DMS 273 (cell line): ENCODE measurements around the gene TUSC2.

Experiments used
- DNase-seq: peaks from one replicate; lab custom pipeline; 2025; ENCODE audit not compliant: unreplicated experiment; lab: John Stamatoyannopoulos, UW

TUSC2 gene

DNA sequence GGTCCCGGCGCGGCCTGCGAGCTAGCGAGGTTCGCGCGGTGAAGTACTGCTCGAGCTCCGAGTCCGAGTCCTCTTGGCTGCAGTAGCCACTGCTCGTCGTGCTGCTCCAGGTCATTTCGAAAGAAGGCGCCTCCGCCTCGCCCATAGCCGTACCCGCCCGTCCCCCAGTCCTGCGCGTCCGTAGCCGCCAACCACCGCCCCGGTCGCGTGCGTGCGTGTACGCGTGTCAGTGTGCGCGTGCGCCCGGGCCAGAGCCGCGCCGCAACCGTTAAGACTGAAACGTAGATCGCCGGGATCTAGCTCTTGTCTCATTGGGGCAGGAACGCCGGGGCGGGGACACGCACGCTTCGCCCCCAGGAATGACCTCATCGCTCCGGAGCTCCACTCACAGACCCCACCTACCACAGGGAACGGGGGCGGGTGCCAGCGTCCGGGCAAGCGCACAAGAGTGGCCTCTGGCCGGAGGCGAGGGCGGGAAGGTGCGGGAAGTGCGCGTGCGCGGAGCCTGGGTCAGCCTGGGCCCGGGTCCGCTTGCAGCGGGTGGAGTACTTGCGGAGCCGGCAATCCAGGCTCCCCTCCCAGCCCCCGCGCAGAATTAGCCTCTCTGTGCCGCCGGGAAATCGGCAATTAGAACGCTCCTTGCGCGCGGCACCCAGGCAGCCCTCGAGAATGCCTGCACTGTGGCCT is 9.3 kb upstream of the TUSC2 start:
- DNase-seq: peak; percentile 98

DNA sequence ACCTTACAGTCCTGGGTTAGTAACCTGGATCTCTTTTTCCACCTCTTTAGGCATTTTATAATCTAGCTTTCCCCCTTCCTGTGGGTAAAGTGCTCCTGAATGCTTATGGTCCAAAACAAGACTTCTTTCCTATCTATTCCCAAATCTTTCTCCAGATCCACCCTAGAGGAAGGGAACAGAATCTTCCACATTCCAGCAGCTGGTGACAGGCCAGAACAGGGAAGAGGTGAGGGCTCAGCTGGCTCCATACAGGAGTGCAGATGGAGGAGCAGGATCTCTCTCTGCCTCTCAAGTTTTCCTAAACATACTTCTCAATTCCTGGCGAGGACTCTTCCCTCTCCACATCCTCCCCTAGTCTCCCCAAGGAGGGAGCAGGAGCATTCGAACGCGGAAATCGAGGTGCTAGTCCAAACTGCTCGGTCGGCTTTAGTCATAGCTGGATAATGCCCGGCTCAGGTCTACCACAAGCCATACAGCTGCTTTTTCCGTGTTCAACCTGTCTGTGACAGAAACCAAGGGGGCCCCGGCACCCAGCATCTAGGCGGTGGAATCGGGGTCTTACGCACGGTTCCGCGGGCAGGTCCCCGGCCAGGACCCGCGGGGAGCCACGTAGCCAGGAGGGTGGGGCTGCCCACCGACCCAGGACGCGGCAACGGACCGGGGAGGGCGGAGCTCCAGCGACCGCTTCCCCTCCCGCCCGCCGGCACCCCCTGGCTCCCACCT is 8.6 kb upstream of the TUSC2 start:
- DNase-seq: peak; percentile 50

DNA sequence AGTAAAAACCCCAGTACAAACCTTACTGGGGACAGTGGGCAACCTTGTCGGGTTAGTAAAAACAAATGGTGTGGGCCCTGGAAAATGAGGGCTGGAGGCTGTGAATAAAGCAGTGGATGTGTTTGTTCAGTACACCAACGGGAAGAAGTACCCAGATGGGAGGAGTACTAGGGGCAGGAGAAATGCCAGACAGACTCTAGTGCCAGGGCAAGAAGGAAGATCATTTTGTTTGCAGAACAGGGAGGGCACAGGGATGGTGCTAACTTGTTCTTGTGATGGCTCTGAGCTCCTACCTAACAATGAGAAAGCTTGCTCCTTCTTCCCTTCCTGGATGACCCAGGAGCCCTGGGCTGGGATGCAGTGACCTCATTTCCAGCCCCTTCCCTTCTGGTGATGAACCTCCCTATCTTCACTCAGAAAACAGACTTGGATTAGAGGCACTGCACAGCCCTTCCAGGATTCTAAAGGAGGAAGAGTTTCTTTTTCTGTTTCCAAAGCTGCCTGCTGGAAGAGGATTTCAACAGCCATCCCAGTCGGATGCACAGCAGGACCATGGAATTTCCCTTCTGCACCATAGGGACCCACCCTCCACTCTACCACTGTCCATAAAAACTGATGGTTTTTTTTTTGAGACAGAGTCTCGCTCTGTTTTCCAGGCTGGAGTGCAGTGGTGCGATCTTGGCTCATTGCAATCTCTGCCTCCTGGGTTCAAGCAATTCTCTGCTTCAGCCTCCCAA is 6.5 kb upstream of the TUSC2 start:
- no peak for DNase-seq

DNA sequence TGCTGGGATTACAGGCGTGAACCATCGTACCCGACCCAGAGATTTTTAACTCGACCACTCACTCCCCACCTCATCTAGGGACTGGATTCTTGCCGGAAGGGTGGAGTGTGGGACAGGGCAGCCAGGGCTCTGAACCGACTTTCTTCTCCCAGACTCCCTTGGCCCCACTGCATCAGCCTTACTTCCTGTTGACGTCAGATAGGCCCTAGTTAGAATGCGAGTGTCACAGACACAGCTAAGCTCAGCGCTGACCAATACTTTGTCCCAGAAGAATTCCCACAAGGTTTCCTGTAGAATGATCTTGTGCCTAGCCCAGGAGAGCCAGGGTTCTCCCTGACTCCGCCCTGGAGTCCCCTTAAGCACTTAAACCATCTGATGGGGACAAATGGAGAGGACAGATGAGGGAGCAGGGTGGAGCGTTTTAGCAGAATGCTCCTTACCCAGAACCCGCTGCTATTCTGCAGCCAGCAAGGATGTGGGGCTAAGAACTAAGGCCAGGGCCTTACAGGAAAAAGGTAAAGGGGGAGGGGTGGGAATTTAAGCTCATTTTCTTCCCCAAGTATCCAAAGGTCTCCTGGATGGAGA is 5.8 kb upstream of the TUSC2 start:
- no peak for DNase-seq

DNA sequence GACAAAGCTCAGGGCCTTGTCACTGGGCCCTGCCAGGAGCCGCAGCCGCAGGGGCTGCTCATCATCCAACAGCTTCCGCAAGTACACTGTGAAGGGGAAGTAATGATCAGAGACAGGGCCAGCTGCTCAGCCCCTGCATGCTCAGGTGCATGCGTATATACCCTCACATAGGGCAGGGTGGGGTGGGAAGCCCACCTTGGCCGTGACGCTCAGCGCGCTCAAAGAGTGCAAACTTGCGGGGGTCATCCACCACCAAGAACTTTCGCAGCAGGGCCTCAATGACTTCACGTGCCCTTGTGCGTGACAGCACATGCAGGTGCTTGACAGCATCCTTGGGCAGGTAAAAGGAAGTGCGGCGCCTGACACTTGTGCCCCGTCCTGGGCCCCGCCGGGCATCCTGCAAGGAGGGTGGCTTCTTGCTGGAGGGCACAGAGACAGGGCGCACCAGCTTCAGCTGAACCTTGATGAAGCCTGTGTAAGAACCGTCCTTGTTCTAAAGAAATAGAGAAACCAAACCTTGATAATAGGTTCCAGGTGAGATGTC is 3.4 kb upstream of the TUSC2 start:
- no peak for DNase-seq

DNA sequence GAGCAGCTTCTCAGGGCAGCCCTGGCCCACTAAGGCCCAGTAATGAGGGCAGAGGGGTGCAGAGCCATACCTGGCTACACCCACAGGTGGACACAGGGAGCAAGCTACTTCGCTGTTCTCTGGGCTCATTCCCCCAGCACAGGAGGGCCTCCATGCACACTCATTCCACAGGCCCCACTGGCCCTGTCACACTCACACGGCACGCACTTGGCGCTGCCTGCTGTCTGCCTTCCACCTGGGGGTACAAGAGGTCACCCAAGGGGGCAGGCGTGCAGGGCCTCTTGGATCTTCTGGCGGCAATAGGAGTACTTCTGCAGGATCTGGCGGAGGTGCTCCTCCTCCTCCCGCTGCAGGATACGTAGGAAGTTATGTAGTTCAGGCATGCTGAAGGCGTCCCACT is 2.3 kb upstream of the TUSC2 start:
- DNase-seq: no peak

DNA sequence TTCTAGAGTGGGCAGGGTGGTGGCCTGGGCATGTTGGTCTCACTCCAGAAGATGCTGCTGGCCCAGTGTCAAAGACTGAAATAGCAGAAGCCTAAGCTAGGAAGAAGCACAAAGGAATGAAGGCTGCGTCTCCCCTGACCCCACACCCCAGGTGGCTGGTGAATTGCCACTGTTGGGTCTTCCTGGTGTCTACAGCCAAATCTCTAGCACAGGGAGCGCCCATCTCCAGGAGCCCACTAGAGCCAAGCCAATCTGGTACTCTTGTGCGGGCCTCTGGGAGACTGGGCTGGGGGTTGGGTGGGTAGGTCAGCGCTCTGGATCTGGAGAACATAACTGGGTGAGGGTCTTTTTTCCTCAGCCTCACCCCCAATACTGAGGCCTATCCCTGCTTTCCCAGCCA is 894 bp downstream of the TUSC2 start:
- DNase-seq: no peak

DNA sequence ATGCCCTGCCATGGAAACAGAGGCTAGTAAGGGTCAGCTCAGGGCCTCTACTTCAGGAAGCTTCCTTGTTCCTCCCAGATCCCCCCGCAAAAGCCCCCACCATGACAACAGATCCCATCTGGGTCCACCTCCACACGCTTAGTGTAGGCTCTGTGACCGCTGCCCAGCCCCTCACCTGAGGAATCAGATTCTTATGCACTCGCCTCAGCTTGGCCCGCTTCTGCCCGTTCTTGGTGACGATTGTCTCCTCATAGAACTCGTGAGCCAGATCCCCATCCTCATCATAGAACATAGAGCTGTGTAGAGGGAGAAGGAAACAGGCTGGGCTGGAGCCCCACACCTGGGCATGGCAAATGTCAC is 1.9 kb downstream of the TUSC2 start:
- no peak for DNase-seq

DNA sequence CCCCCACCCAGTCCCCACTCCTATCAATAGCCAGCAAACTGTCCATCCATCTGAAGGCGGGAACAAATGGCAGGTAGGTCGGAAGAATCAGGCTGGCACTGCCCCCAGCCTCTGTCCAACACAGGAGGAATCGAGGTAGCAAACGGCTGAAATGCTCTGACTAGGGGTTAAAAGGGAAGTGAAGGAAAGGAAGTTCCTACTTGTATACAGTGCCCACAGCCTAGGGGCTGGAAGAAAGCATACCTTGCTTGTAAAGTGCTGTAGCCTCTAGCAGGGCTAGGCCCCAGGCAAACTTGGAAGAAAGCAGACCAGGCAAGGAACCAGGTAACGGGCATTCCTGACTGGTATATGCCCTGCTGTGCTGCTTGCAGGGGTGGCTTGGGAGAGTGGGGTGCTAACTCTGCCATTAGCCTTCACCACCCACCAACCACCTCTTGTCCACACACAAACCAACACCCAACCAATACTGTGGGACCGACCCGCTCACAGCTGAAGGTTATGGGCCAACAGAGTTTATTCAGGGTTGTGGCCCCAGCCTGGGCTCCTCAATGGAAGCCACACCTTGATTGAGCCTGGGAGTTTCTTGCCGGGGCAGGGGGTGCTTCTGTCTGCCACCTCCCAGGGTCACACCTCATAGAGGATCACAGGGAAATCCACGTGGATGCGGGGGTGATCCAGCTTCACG is 2.4 kb downstream of the TUSC2 start:
- DNase-seq: no peak

DNA sequence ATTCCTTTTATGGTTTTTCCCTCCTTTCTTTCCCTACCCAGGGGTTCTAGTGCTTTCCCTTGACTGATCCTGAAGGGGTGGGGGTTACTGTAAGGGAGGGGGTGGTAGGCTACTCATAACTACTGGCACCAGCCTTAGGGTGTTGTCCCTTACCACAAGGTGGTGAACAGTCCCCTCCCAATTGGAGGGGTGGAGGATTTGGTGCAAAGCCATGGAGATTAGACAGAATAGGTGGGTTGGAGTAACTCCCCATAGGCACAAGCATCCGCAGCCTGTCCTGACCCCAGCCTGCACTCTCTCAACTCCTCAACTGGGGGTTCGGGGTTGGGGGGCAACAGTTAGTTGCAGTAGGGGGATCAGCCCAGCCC is 2.9 kb downstream of the TUSC2 start:
- DNase-seq: no peak

DNA sequence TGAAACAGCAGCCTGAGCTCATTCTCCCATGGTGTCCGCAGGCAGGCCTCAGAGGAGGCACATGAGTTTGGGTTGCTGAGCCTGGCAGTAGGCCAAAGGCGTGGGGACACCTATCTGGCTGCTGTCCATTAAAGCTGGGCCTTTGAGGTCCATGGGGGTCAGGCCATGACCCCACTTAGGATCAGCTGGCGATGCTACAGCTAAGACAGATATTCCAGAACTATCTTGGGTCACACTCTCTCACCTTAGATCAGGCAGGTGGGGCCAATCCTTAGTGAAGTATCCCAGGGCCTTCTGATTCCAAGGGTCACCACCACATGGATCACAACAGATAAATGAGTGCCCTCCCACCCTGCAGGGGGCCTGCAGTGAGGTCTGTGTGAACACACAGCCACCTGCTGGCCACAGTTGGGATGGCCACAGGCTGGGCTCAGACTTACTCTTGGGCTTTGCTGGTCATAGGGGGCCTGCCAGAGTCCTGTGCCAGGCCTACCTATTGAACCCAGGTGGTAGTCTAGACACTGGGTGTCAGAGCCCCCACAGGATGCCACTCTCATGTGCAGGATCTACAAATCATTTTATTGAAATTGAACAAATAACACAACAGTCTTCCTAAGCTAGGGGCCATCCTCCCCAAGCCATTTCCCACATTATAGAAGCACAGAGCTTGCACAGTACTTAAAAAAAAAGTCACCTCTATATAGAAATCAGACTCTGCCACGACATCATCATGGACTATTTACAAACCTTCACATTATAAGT is 3.5 kb downstream of the TUSC2 start:
- DNase-seq: peak; percentile 82

DNA sequence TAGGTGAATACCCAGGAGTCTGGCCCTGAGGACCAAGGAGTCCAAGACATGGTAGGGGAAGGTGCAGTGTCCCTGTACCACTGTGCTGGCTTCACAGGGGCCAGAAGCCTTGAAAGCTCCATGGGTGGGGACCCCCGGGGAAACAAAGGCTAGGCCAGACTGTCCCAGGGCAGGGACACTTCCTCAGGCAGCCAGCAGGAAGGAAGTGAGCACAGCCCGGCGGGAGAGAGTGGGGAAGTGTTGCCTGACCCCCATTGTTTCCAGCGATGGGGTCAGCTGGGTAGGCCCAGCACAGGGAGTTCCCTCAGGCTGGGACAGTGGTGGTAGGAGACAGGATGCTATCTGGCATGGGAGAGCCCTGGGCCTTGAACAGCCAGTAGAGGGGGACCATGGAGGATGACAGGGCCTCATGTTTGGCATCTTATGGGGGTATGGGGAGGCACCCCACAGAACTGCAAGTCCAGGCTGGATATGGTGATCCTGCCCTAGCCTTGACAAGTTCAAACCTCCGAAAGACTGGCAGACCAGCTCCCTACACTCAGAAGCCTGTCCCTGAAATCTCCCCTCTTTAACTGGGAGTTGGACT is 4.3 kb downstream of the TUSC2 start:
- DNase-seq: no peak

DNA sequence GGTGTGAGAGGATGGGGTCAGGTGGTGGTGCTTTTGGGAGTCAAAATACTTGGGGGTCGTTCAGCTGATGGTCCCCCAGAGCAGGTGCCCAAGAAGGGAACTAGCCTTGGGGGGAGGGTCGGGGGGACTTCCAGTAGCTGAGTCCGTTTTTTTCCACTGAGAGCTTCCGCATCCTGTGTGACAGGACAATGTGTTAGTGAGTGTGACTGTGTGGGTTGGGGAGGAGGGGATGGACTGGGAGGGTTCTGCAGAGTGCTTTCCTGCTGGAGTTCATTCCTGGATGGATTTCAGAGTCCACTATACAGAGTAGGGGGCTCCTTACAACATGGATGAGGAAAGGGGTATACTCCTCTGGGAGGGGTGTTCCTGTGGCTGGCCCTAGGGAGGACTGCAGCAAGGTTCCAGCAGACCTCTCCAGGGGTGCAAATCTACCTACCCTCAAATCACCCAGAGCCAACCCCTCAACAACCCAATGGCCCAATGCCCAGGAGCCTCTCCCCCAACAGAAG is 4.9 kb downstream of the TUSC2 start:
- DNase-seq: no peak

DNA sequence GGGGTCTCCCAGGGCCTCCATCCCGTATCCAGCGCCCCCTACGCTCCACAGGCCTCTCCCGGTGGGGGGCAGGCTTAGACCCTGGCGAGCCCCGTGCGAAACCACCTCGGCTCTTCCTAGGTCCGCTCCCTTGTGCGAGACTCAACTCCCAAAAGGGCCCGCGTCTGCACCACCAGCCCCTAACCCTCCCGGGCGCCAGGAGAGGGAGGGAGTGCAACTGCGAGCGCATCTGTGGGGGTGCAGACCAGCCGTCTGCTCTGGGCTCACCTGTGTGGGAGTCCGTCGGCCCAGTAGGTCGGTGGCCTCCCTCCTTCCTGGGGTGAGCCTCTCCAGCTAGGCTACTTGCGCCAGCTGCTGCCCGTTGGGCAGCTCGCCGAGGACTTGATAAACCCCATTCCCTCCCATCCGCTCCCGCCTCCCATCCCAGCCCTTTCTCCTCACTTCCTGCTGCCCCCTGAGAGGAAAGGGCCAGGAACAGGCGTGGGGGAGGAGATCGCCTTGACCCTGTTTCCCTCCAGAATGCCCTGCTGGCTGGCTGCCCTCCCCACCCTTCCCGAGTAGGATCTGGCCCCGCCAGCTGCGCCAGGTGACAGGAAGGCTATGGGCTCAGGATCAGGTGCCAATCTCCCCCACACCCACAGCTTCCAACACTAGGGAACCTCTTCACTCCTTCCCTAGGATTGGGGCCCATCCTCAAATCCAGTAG is 5.5 kb downstream of the TUSC2 start, which contains the start of gene HYAL2:
Gene HYAL2, minus strand, starts transcription at position 360 of the 706 bp plus-strand sequence. CDS start 2,256 bp downstream, outside the sequence.
- no peak for DNase-seq

DNA sequence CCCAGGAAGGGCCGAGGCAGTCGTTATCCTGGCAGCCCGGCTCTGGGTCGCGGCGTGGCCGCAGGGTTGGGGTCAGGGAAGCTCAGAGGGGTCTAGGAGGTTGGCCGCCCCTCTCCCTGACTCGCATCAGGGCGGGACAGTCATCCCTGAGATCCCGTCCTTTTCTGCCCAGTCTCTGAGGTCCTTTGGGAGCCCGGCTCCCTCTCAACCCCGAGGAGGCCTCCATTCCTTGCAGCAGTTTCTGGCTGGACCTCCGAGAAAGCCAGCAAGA is 6.0 kb downstream of the TUSC2 start:
- no peak for DNase-seq

DNA sequence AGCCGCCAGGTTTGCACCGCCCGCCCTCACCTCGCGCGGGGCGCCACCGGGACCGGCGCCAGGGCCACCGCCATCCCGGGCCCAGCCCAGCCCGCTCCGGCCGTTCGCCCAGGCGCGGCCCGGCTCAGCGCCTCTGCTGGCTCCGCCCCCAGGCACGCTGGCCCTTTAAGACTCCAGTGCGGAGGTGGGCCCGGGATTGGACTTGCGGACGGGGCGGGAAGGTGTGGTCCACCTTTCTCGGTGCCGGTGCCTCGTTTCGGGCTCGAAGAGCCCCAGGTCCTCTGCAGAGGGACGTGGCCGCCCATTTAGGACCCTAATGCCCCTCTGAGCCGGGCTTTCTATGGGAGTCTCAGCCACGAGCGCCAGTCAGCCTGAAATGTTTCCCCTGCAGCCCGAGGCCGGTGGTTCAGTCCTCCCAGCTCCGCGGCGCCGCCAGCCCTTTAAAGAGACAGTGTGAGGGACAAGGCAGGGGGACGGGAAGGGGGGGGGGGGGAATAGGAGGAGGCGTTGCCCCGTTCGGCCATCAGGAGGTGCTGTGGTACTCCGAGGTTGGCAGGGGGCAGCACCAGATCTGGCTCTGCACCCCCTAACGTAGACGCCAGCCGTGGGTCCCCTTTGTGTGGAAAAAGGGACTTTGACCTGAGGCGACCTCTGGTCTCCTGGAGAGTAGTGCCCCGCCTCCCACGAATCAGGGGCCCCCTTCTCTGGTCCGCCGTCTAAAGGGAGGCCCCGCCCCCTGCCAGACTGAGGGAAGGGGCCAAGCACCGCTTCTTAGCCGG is 6.5 kb downstream of the TUSC2 start:
- peak; percentile 90 for DNase-seq

DNA sequence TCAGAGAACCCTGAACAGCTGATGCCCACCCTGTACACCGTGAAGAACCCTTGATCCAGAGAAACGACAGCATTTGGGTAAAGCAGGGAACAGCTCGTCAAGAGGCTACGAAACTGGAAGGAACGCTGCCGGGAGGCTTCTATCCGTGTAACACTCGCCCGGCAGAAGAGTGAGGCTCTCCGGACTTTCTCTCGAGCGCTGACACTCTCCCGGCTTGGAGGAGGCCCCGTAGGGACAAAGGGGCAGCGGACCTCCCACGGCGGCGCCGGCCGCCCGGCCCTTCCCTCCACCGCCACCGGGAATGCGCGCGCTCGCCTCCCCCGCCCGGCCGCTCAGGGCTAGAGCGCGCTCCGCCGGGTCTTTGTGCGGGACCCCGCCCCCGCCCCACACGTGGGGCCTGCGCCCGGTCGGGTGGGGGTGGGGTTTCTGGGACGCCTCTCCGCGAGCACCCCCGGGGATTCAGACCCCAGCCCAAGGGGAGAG is 7.1 kb downstream of the TUSC2 start:
- peak; percentile 86 for DNase-seq

DNA sequence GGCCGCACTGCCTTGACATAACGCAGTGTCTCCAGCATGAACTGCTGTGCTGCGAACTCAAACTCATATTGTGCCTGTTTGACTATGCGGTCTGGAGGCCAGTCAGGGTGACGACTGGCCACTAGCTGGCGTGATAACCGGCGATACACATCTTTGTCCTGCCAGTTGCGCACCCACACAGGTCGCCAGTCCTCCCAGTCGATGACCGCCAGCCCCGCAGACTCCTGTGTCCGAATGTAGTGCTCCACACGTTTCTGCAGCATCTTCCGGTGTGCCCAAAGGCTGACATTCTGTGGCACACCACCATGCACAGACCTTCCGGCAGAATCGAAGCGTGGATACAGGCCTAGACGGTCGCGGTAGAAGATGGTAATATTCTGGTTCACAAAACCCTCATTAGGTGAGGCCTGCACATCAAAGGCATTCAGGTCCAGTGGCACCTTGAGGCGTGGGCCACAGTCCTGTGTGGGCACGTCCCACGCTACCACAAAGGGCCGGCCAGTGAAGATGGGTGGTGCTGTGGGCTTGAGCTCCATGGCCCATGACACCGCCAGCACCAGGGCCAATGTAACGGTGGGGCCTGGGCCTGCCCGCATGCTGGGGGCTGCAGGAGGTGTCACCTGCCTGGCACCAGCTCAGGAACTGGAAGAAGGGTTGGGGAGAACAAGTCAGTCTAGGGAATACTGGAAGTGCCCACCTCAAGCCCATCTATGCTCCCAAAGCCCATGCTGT is 8.0 kb downstream of the TUSC2 start:
- DNase-seq: no peak
